Mononuclear cell (primary cell): ENCODE measurements around the gene ZNF496. TPM values are rescaled to one million over a fixed set of nuclear protein-coding genes. Genes with fewer than 3 reads are reported as not detected.
"Not testable (repeated sequence)": the region's sequence is repeated elsewhere in the genome, so short reads cannot be mapped to it uniquely, and the experiment has no call there.

Experiments used
- H3K27me3 ChIP-seq: 2 replicates; pipeline ENCODE4 v1.6.0; 2011; ENCODE audit warnings: low read length, control low read depth; ENCODE audit not compliant: insufficient read depth
- H3K4me1 ChIP-seq: 2 replicates; pipeline ENCODE4 v1.5.1; 2011; ENCODE audit warnings: mild to moderate bottlenecking, low read length, control low read depth; ENCODE audit not compliant: insufficient read depth
- H3K4me3 ChIP-seq: 2 replicates; pipeline ENCODE4 v1.5.1; 2011; ENCODE audit warnings: mild to moderate bottlenecking, low read length, moderate library complexity
- H3K9me3 ChIP-seq: 2 replicates; pipeline ENCODE4 v1.5.1; 2011; ENCODE audit warnings: low read depth, mild to moderate bottlenecking, control low read depth, low read length
- total RNA-seq: library from RNA; depleted of rRNA; stranded (reverse); fragments of >200 nt; gene quantifications from one replicate; pipeline ENCODE4 v1.2.3, GENCODE V29; 2012

ZNF496 gene
- total RNA-seq, 1 donor = 13.1 TPM

- Histone ChIP-seq H3K4me1 (peaks cover 16% of the 10 kb centered on the region), H3K27me3 (no peaks in the 10 kb centered on the region), H3K4me3 (no peak overlapping the region), H3K9me3 (no peaks in the 10 kb centered on the region)
These were observed 33.4 kb upstream of the ZNF496 start for GRCh38 chr1:247365023-247365422.

DNA sequence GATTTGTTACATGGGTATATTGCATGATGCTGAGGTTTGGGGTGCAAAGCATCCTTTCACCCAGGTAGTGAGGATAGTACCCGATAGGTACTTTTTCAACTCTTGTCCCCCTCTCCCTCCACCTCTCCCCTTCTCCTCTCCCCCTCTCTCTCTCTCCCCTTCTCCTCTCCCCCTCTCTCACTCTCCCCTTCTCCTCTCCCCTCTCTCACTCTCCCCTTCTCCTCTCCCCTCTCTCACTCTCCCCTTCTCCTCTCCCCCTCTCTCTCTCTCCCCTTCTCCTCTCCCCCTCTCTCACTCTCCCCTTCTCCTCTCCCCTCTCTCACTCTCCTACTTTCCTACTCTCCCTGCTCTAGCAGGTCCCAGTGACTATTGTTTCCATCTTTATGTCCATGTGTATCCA lies 31.3 kb upstream of the ZNF496 start:
- not testable (repeated sequence) for H3K4me3 ChIP-seq, H3K27me3 ChIP-seq, H3K9me3 ChIP-seq
- H3K4me1 ChIP-seq = peaks cover 34% of the 10 kb centered on the region

GRCh38 chr1:247362153-247362552 lies 30.5 kb upstream of the ZNF496 start:
- Histone ChIP-seq H3K4me3 (no peak overlapping the region), H3K4me1 (peaks cover 34% of the 10 kb centered on the region), H3K9me3 (no peaks in the 10 kb centered on the region), H3K27me3 (no peaks in the 10 kb centered on the region)

DNA sequence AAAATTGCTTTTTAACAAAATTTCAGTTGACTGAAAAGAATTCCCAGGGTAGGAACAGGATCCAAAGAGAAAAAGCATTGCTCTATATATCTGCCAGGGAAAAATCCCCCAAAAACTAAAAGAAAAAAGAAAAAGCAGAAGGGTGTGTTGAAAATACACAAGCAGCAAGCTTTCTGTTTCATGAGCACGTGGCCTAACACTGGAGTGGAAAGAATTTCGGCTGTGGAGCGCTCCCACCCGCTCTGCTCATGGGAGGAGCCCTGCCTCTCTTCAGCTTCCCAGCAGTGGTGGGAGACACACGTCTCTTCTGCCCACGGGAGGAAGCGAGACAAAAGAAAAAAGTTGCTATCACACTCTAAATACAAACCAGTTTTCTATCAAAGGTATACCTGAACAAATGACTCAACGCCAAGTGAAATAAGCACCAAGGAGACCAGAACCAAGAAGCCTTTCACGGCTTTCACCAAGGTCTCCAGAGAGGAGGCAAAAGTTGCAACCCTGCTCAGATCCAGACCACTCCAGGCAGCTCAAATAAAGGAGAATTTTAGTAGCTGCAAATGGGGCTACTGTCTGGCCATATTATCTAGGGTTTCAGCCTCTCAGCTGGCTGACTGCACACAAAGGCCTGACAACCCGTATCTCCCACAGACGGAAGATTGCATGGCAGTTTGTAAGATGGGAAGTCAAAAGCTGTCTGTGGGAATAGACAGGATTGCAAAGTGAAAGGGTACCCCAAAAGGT lies 29.5 kb upstream of the ZNF496 start:
- no peaks in the 10 kb centered on the region for H3K27me3 ChIP-seq
- H3K4me1 ChIP-seq = peaks cover 34% of the 10 kb centered on the region
- no peak overlapping the region for H3K4me3 ChIP-seq
- H3K9me3 ChIP-seq = no peaks in the 10 kb centered on the region

GRCh38 chr1:247360116-247360898 lies 28.6 kb upstream of the ZNF496 start:
- Histone ChIP-seq H3K9me3 (no peaks in the 10 kb centered on the region), H3K27me3 (no peaks in the 10 kb centered on the region), H3K4me3 (no peak overlapping the region), H3K4me1 (peaks cover 34% of the 10 kb centered on the region)

DNA sequence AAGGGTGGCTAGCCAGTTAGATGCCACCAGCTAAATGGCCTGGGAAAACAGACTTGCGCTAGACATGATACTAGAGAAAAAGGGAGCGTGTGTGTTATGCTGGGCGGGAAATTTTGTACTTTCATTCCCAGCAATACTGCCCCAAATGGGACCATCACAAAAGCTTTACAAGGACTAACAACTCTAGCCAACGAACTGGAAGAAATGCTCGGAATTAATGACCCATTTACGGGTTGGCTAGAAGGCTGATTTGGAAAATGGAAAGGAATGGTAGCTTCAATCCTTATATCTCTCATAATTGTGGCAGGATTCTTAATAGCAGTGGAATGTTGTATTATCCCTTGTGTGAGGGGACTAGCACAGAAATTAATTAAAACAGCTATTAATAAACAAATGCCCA lies 27.9 kb upstream of the ZNF496 start:
- H3K9me3 ChIP-seq = no peaks in the 10 kb centered on the region
- H3K27me3 ChIP-seq = no peaks in the 10 kb centered on the region
- no peak overlapping the region for H3K4me3 ChIP-seq
- H3K4me1 ChIP-seq = peaks cover 34% of the 10 kb centered on the region

- H3K4me3 ChIP-seq = no peak overlapping the region
- H3K4me1 ChIP-seq = peaks cover 34% of the 10 kb centered on the region
- no peaks in the 10 kb centered on the region for H3K27me3 ChIP-seq
- no peaks in the 10 kb centered on the region for H3K9me3 ChIP-seq
These were observed 27.3 kb upstream of the ZNF496 start for GRCh38 chr1:247358920-247359319.

DNA sequence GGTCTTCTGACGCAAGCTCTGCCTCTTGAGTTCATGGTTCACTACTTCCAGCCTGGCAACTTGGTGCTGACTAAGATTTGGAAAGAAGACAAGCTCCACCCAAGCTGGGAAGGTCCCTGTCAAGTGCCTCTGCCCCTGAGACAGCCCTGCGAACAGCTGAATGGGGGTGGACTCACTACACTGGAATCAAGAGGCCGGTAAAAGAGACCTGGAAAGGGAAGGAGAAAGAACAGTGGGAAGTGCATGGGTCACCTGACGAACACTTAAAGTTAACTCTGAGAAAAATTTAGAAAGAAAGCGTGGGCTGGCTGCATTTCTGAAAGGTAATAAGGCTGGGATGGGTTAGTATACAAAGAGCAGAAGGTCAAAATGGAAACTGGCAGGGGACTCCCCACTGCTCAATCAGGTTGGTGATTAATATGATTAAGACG lies 26.1 kb upstream of the ZNF496 start:
- H3K27me3 ChIP-seq = no peaks in the 10 kb centered on the region
- H3K9me3 ChIP-seq = no peaks in the 10 kb centered on the region
- no peak overlapping the region for H3K4me3 ChIP-seq
- peaks cover 34% of the 10 kb centered on the region for H3K4me1 ChIP-seq

DNA sequence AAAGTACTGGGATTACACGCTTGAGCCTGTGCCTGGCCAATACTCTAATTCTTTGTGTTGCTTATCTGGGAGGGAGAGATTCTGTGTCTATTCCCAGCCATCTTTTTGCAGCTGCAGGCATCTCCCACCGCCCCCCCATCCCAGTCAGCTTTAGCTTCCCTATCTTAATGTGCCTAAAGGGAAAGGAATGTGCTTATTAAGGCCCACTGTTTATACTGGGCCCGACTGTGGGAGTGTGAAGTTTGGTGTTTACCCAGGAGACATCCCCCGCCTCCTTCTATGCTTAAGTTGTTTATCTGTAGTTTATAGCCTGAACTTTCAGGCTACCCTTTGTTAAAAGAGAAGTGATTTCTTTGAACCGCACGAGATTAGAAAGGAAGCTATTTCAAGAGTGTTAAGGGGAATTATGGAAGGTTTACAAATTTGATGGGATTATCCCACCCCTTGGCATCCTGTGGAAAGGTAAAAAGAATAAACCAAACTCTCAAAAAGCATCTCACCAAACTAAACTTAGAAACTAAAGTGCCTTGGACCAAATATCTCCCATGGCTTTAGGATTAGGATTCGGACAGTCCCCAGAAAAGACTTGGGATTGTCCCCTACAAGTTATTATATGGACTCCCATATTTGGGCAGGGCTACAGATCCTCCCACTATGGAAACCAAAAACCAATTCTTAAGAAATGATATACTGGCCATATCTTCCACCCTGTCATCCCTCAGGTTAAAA lies 25.5 kb upstream of the ZNF496 start:
- peaks cover 34% of the 10 kb centered on the region for H3K4me1 ChIP-seq
- H3K27me3 ChIP-seq = no peaks in the 10 kb centered on the region
- H3K9me3 ChIP-seq = no peaks in the 10 kb centered on the region
- H3K4me3 ChIP-seq = no peak overlapping the region

- H3K4me3 ChIP-seq, H3K9me3 ChIP-seq, H3K27me3 ChIP-seq: not testable (repeated sequence)
- peaks cover 19% of the 10 kb centered on the region for H3K4me1 ChIP-seq
These were observed 23.5 kb upstream of the ZNF496 start for GRCh38 chr1:247355160-247355559.

DNA sequence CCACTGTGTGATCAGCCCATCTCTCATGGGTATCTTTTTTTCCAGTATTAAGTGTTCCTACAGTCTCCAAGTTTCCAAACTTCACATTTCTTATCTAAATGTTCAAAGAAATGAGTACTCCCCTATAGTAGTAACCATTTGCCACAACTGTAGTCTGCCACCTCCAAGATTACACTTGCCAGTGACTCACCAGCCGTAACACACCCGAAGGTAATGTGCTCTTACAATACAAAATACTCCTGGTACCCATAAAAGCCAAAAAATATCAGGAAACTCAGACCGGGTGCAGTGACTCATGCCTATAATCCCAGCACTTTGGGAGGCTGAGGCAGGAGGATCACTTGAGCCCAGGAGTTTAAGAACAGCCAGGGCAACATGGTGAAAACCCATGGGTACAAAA lies 20.5 kb upstream of the ZNF496 start:
- H3K4me3 ChIP-seq = no peak overlapping the region
- no peaks in the 10 kb centered on the region for H3K9me3 ChIP-seq
- H3K4me1 ChIP-seq = peaks cover 13% of the 10 kb centered on the region
- H3K27me3 ChIP-seq = peaks cover 5% of the 10 kb centered on the region

- H3K9me3 ChIP-seq = no peaks in the 10 kb centered on the region
- H3K4me3 ChIP-seq = no peak overlapping the region
- H3K27me3 ChIP-seq = peaks cover 5% of the 10 kb centered on the region
- peaks cover 13% of the 10 kb centered on the region for H3K4me1 ChIP-seq
These were observed 18.9 kb upstream of the ZNF496 start for GRCh38 chr1:247350587-247350986.

DNA sequence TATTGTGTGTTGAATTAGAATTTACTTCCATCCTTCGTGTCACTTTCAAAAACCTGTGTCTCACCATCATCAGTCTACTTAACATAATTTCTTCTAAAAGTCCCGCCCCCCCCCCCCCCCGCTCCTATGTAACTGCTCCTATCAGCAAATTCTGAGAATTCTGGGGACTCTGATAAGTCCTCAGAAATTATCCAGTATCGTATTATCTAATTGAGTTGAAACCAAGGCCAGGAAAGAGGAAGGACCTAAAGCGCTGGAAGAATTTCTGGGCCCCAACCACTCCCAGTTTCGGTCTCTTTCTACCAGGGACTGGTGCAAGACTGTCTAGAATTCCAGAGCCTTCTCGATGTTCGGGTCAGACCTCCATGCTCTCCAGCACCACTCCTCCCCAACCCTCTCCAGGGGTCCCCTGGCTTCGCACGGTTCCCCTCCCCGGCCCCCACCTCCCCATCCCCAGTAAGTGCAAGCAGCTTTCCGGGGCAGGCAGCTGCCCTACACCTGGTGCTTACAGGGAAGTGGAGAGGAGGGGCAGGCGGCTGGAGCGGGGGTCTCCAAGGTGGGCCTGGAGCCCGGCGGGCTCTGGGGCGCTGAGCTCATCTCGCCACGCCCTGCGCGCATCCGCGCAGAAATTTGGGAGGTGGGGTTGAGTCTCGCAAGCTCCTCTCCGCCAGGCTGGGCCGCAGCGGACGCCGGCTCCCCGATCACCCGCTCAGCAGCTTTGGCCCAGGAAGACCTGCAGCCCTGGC lies 16.0 kb upstream of the ZNF496 start:
- Histone ChIP-seq H3K4me3 (no peak overlapping the region), H3K27me3 (peaks cover 5% of the 10 kb centered on the region), H3K9me3 (no peaks in the 10 kb centered on the region), H3K4me1 (peaks cover 13% of the 10 kb centered on the region)

DNA sequence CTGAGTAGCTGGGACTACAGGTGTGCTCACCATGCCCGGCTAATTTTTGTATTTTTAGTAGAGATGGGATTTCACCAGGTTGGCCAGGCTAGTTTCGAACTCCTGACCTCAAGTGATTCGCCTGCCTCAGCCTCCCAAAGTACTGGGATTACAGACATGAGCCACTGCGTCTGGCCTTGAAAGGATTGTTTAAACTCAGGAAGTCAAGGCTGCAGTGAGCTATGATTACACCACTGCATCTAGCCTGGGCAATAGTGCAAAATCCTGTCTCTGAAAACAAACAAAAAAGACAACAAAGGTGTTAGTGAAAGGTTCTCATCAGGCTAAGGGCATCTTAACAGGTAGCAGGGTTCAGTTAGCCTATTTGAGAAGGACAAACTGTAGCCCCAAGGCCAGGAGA lies 14.2 kb upstream of the ZNF496 start:
- H3K4me1 ChIP-seq = peaks cover 13% of the 10 kb centered on the region
- peaks cover 5% of the 10 kb centered on the region for H3K27me3 ChIP-seq
- H3K4me3 ChIP-seq = no peak overlapping the region
- H3K9me3 ChIP-seq = no peaks in the 10 kb centered on the region

GRCh38 chr1:247343801-247344200 lies 12.1 kb upstream of the ZNF496 start:
- no peaks in the 10 kb centered on the region for H3K9me3 ChIP-seq
- H3K27me3 ChIP-seq = peaks cover 5% of the 10 kb centered on the region
- peaks cover 7% of the 10 kb centered on the region for H3K4me1 ChIP-seq
- no peak overlapping the region for H3K4me3 ChIP-seq
